ENCODE data around the gene MALRD1.

GRCh38 chr10:19782430-19783089, 734.0 kb downstream of the MALRD1 start:
- TF ChIP-seq POLR2A (IDR thresholded peaks at IDR 0.05) (no peak), CTCF (IDR thresholded peaks at IDR 0.05) (no peak)

Measured in body of pancreas (tissue), 4 donors.